Activated T-helper 17 cell treated with anti-CD3 and anti-CD28 coated beads, Interleukin-2, amount 50 U/mL, for 72 hours (primary cell): Measurements from ENCODE around the gene DNM3. TPM values are rescaled to one million over a fixed set of nuclear protein-coding genes. Genes with fewer than 3 reads are reported as not detected.

Source experiments
- ATAC-seq: fragments of 150-1000 bp; cut with Tn5 transposase; replicated peaks from 2 replicates; pipeline ENCODE4 v1.10.0; 2021; ENCODE audit warnings: mild to moderate bottlenecking, moderate library complexity
- H3K27ac Mint-ChIP-seq: one replicate; pipeline ENCODE4 v1.8.0; 2022; ENCODE audit warnings: mixed read lengths
- H3K27me3 Mint-ChIP-seq: one replicate; pipeline ENCODE4 v1.8.0; 2022; ENCODE audit warnings: mixed read lengths
- H3K36me3 Mint-ChIP-seq: one replicate; pipeline ENCODE4 v1.8.0; 2022; ENCODE audit warnings: low read depth, mild to moderate bottlenecking, mixed read lengths
- H3K4me1 Mint-ChIP-seq: one replicate; pipeline ENCODE4 v1.8.0; 2022; ENCODE audit warnings: mixed read lengths
- H3K4me3 Mint-ChIP-seq: one replicate; pipeline ENCODE4 v1.8.0; 2022; ENCODE audit warnings: mild to moderate bottlenecking, mixed read lengths
- H3K9me3 Mint-ChIP-seq: one replicate; pipeline ENCODE4 v1.8.0; 2022; ENCODE audit warnings: mixed read lengths
- total RNA-seq, 2 donors: library from RNA; stranded (reverse); gene quantifications; one replicate each; pipeline ENCODE4 v1.2.3, GENCODE V29; 2022

Gene DNM3
- total RNA-seq, 2 donors from 2014 or later, result 3.0 to 5.8 TPM

- H3K9me3 Mint-ChIP-seq, result no peaks in the 10 kb centered on the region
- ATAC-seq, result no peak
- H3K27ac Mint-ChIP-seq, result no peak overlapping the region
- no peaks in the 10 kb centered on the region for H3K27me3 Mint-ChIP-seq
- H3K36me3 Mint-ChIP-seq, result no peaks in the 10 kb centered on the region
- H3K4me1 Mint-ChIP-seq, result no peaks in the 10 kb centered on the region
- H3K4me3 Mint-ChIP-seq, result no peak overlapping the region
These were observed 99.1 kb downstream of the DNM3 start for GRCh38 chr1:171940368-171940767.

- H3K27me3 Mint-ChIP-seq, result no peaks in the 10 kb centered on the region
- ATAC-seq, result no peak
- H3K4me1 Mint-ChIP-seq, result no peaks in the 10 kb centered on the region
- H3K36me3 Mint-ChIP-seq, result no peaks in the 10 kb centered on the region
- no peak overlapping the region for H3K4me3 Mint-ChIP-seq
- H3K9me3 Mint-ChIP-seq, result no peaks in the 10 kb centered on the region
- H3K27ac Mint-ChIP-seq, result no peak overlapping the region
These were observed 100.6 kb downstream of the DNM3 start for GRCh38 chr1:171941920-171942319.

GRCh38 chr1:171943973-171944561 is 102.8 kb downstream of the DNM3 start:
- H3K27ac Mint-ChIP-seq, result no peak overlapping the region
- no peaks in the 10 kb centered on the region for H3K36me3 Mint-ChIP-seq
- no peaks in the 10 kb centered on the region for H3K27me3 Mint-ChIP-seq
- no peak overlapping the region for H3K4me3 Mint-ChIP-seq
- no peak for ATAC-seq
- H3K9me3 Mint-ChIP-seq, result no peaks in the 10 kb centered on the region
- H3K4me1 Mint-ChIP-seq, result no peaks in the 10 kb centered on the region

- no peak overlapping the region for H3K27ac Mint-ChIP-seq
- no peaks in the 10 kb centered on the region for H3K9me3 Mint-ChIP-seq
- no peaks in the 10 kb centered on the region for H3K36me3 Mint-ChIP-seq
- H3K27me3 Mint-ChIP-seq, result no peaks in the 10 kb centered on the region
- H3K4me3 Mint-ChIP-seq, result no peak overlapping the region
- H3K4me1 Mint-ChIP-seq, result no peaks in the 10 kb centered on the region
- ATAC-seq, result no peak
These were observed 107.2 kb downstream of the DNM3 start for GRCh38 chr1:171948511-171948910.

GRCh38 chr1:171949316-171949715 is 108.0 kb downstream of the DNM3 start:
- Mint-ChIP-seq H3K27me3 (no peaks in the 10 kb centered on the region), H3K9me3 (no peaks in the 10 kb centered on the region), H3K4me3 (no peak overlapping the region), H3K27ac (no peak overlapping the region), H3K4me1 (no peaks in the 10 kb centered on the region), H3K36me3 (no peaks in the 10 kb centered on the region)
- no peak for ATAC-seq

- Mint-ChIP-seq H3K36me3 (no peaks in the 10 kb centered on the region), H3K9me3 (no peaks in the 10 kb centered on the region), H3K27me3 (peaks cover 4% of the 10 kb centered on the region), H3K27ac (no peak overlapping the region), H3K4me3 (no peak overlapping the region), H3K4me1 (no peaks in the 10 kb centered on the region)
- no peak for ATAC-seq
These were observed 112.5 kb downstream of the DNM3 start for GRCh38 chr1:171953835-171954234.

DNA sequence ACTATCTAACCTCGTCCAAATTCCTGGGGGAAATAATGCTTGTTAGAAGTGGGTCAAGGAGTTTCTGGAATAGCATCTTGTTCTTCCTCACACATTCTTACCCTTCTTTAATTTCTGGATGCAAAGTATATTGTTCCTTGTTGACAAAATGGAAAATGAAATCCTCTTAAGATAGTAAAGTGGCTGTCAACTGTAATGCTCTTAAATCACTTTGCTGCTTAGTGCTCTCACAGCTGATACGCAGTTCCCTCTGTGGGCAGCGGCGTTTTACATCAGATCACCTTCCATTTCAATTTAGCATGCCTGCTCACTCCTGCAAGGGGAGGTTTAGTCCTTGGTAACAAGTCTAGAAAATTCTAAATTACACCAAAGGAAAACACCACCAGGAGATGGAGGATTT is 113.1 kb downstream of the DNM3 start:
- Mint-ChIP-seq H3K4me1 (no peaks in the 10 kb centered on the region), H3K27me3 (peaks cover 4% of the 10 kb centered on the region), H3K27ac (no peak overlapping the region), H3K9me3 (no peaks in the 10 kb centered on the region), H3K4me3 (no peak overlapping the region), H3K36me3 (no peaks in the 10 kb centered on the region)
- ATAC-seq, result no peak

- Mint-ChIP-seq H3K9me3 (no peaks in the 10 kb centered on the region), H3K4me1 (no peaks in the 10 kb centered on the region), H3K4me3 (no peak overlapping the region), H3K27me3 (no peaks in the 10 kb centered on the region), H3K27ac (no peak overlapping the region), H3K36me3 (no peaks in the 10 kb centered on the region)
- ATAC-seq, result no peak
These were observed 120.6 kb downstream of the DNM3 start for GRCh38 chr1:171961861-171962260.

DNA sequence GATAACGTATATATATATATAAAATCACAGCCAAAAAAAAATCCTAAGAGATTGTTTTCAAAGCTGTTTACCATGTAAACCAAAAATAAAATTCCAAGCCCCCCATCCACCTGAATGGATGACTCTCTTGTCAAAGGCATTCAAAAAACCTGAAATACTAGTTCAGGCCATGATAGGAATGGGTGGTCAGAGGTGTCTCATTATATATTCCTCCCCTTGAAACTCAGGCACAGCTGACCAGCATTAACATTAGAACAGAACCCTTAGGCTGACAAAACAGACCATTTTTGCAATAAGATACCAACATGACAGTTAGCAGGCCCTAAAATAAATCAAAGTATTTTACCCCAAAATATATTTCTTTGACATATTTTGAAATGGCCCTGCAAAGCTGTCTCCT is 122.5 kb downstream of the DNM3 start:
- no peaks in the 10 kb centered on the region for H3K27me3 Mint-ChIP-seq
- H3K4me1 Mint-ChIP-seq, result no peaks in the 10 kb centered on the region
- H3K27ac Mint-ChIP-seq, result no peak overlapping the region
- ATAC-seq, result no peak
- H3K4me3 Mint-ChIP-seq, result no peak overlapping the region
- H3K36me3 Mint-ChIP-seq, result no peaks in the 10 kb centered on the region
- H3K9me3 Mint-ChIP-seq, result no peaks in the 10 kb centered on the region

DNA sequence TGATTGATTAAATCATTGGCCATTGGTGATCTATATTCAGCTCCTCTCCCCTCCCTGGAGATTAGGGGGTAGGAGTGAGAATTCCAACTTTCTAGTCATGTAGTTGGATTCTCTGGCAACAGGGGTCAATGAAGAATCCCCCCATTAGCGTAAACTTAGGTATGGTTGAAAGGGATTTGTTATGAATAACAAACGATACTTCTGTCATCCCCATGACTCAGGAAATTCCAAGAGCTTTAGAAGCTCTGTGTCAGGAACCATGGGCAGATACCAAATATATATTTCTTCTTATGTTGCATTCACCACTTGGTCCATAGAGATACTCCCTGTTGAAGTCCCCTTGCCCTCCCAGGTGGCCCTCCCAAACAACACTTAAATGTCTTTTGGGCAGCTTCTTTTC is 124.5 kb downstream of the DNM3 start:
- H3K36me3 Mint-ChIP-seq, result no peaks in the 10 kb centered on the region
- no peak overlapping the region for H3K4me3 Mint-ChIP-seq
- no peaks in the 10 kb centered on the region for H3K4me1 Mint-ChIP-seq
- ATAC-seq, result no peak
- H3K27ac Mint-ChIP-seq, result no peak overlapping the region
- no peaks in the 10 kb centered on the region for H3K27me3 Mint-ChIP-seq
- no peaks in the 10 kb centered on the region for H3K9me3 Mint-ChIP-seq

- Mint-ChIP-seq H3K4me3 (no peak overlapping the region), H3K4me1 (no peaks in the 10 kb centered on the region), H3K27me3 (no peaks in the 10 kb centered on the region), H3K9me3 (no peaks in the 10 kb centered on the region), H3K36me3 (no peaks in the 10 kb centered on the region), H3K27ac (no peak overlapping the region)
- no peak for ATAC-seq
These were observed 125.3 kb downstream of the DNM3 start for GRCh38 chr1:171966426-171967220.

DNA sequence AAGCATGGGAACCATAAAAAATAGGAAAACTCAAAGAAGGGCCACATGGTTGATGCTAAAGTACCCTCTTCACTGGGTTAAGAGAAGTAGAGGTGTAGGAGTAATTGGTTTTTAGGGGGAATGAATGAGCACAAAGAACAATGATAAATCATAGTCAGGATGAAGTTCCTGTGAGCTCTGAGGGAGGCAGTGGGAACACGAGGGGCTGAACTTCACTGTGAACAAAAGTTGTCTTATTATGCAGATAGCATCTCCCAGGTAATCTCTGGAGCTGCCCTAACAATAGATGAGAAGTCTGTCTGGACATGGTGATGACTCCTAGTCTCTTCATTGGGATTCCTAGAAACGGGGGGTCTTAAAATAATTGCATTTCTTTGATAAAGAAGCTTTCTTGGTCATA is 127.9 kb downstream of the DNM3 start:
- Mint-ChIP-seq H3K27me3 (peaks cover 3% of the 10 kb centered on the region), H3K27ac (no peak overlapping the region), H3K9me3 (no peaks in the 10 kb centered on the region), H3K36me3 (no peaks in the 10 kb centered on the region), H3K4me3 (no peak overlapping the region), H3K4me1 (no peaks in the 10 kb centered on the region)
- no peak for ATAC-seq

- Mint-ChIP-seq H3K27me3 (peaks cover 3% of the 10 kb centered on the region), H3K4me3 (no peak overlapping the region), H3K27ac (no peak overlapping the region), H3K9me3 (no peaks in the 10 kb centered on the region), H3K36me3 (no peaks in the 10 kb centered on the region), H3K4me1 (no peaks in the 10 kb centered on the region)
- no peak for ATAC-seq
These were observed 128.5 kb downstream of the DNM3 start for GRCh38 chr1:171969813-171970212.

- Mint-ChIP-seq H3K4me3 (no peak overlapping the region), H3K9me3 (no peaks in the 10 kb centered on the region), H3K27me3 (peaks cover 3% of the 10 kb centered on the region), H3K4me1 (no peaks in the 10 kb centered on the region), H3K36me3 (no peaks in the 10 kb centered on the region), H3K27ac (no peak overlapping the region)
- ATAC-seq, result no peak
These were observed 131.5 kb downstream of the DNM3 start for GRCh38 chr1:171972846-171973245.

DNA sequence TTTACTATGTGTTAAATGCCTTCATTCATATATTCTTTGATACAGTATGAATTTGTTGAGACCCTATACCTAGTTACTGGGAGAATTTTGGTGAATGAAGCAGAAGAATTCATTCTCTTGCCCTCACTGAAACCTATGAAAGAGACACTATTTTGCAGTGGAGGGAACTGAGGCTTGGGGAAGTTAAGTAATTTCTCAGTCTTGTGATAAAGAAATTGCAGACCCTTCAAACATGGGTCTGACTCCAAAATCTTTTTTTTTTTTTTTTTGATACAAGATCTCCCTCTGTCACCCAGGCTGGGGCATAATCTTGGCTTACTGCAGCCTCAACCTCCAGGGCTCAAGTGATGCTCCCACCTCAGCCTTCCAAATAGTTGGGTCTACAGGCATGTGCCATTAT is 132.1 kb downstream of the DNM3 start:
- H3K36me3 Mint-ChIP-seq, result no peaks in the 10 kb centered on the region
- no peaks in the 10 kb centered on the region for H3K9me3 Mint-ChIP-seq
- peaks cover 3% of the 10 kb centered on the region for H3K27me3 Mint-ChIP-seq
- no peak overlapping the region for H3K27ac Mint-ChIP-seq
- no peak for ATAC-seq
- H3K4me3 Mint-ChIP-seq, result no peak overlapping the region
- no peaks in the 10 kb centered on the region for H3K4me1 Mint-ChIP-seq
